Lower leg skin (tissue), 4 donors: ENCODE results near the gene TNFRSF11A. TPM values are rescaled to one million over a fixed set of nuclear protein-coding genes. Genes with fewer than 3 reads are reported as not detected.
A peak's percentile ranks its signal among the peaks of the same experiment; 100 is the strongest.

Experiments used
- DNase-seq, 2 donors: peaks; one replicate each; pipeline ENCODE4 v3.0.0-alpha.2; 2019; ENCODE audit warnings: low spot score in 2 of 2
- H3K4me3 ChIP-seq: fragments of 200-600 bp; sonication (generic); 2 replicates; pipeline ENCODE4 v1.5.1; 2017; ENCODE audit warnings: mild to moderate bottlenecking, low read depth; ENCODE audit not compliant: poor library complexity, severe bottlenecking
- POLR2A ChIP-seq, 2 donors: fragments of 450-650 bp; IDR thresholded peaks; one replicate each; pipeline ENCODE4 v1.6.1; 2016 to 2017; ENCODE audit warnings: antibody characterized with exemption in 2 of 2, mild to moderate bottlenecking in 1 of 2, moderate library complexity in 1 of 2
- WGBS, 2 donors: methylation state at CpG; one replicate each; pipeline ENCODE4 v1.1.5; 2018; 5-methylcytosine and 5-hydroxymethylcytosine counted together
- intact Hi-C: fragments of 100-400 bp; cut with DNase I; formaldehyde crosslinking; loops from one replicate; pipeline ENCODE4 v1.15.0; 2023; ENCODE audit warnings: low total_unique reads
- total RNA-seq, 4 donors: library from RNA; depleted of rRNA; stranded (reverse); fragments of >200 nt; gene quantifications; one replicate each; pipeline ENCODE4 v1.1.0, GENCODE V29; 2016
- TF ChIP-seq, protein P1 (sequence below), 3 donors: fragments of 450-650 bp; IDR thresholded peaks; one replicate each; pipeline ENCODE4 v1.5.1; 2016; ENCODE audit warnings: antibody characterized with exemption in 3 of 3, mild to moderate bottlenecking in 3 of 3, moderate library complexity in 2 of 3

TNFRSF11A gene
- total RNA-seq, 4 donors from 2014 or later: 1.5 to 7.6 (median 4.7) TPM

DNA sequence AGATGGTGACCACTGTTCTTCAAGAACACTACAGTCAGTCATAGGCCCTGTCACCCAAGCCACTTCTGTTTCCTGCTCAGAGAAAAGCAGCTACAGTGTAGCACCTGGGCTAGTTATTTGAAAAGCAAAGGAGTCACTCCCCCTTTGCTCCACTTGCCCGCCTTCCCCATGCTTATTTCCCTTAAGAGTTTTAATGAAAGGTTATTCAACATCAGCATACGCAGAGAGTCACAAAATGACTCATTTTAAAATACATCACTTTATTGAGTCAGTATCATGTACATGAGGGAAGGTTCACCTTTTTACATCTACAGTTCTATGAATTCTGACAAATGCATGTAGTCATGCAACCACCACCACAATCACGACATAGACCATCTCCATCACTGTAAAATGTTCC lies 71.3 kb downstream of the TNFRSF11A start:
- WGBS, 2 donors: 88 to 94% methylated on average over 3 of the region's 3 CpGs
- TF ChIP-seq POLR2A (IDR thresholded peaks at IDR 0.05): no peak
- TF ChIP-seq, protein P1, sequence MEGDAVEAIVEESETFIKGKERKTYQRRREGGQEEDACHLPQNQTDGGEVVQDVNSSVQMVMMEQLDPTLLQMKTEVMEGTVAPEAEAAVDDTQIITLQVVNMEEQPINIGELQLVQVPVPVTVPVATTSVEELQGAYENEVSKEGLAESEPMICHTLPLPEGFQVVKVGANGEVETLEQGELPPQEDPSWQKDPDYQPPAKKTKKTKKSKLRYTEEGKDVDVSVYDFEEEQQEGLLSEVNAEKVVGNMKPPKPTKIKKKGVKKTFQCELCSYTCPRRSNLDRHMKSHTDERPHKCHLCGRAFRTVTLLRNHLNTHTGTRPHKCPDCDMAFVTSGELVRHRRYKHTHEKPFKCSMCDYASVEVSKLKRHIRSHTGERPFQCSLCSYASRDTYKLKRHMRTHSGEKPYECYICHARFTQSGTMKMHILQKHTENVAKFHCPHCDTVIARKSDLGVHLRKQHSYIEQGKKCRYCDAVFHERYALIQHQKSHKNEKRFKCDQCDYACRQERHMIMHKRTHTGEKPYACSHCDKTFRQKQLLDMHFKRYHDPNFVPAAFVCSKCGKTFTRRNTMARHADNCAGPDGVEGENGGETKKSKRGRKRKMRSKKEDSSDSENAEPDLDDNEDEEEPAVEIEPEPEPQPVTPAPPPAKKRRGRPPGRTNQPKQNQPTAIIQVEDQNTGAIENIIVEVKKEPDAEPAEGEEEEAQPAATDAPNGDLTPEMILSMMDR (IDR thresholded peaks at IDR 0.05): no peak
- intact Hi-C loops: no loop called here
- no peak for DNase-seq
- H3K4me3 ChIP-seq: no peak overlapping the region

DNA sequence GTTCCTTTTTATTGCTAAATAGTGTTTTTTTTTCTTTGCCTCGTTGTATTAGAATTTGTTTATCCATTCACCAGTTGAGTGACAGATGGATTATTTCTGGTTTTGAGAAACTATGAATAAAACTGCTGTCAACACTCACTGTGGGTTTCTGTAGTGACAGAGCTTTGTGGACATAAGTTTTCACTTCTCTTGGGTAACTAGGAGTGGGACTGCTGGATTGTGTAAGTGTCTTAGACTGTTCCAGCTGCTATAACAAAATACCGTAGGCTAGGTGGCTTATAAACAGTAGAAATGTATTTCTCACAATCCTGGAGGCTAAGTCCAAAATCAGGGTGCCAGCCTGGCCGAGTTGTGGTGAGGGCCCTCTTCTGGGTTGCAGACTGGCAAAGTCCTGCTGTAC lies 71.9 kb downstream of the TNFRSF11A start:
- no peak for DNase-seq
- intact Hi-C loops: no loop called here
- no peak overlapping the region for H3K4me3 ChIP-seq
- TF ChIP-seq POLR2A (IDR thresholded peaks at IDR 0.05): no peak
- WGBS, 2 donors: 57 to 77% methylated on average over 3 of the region's 3 CpGs

DNA sequence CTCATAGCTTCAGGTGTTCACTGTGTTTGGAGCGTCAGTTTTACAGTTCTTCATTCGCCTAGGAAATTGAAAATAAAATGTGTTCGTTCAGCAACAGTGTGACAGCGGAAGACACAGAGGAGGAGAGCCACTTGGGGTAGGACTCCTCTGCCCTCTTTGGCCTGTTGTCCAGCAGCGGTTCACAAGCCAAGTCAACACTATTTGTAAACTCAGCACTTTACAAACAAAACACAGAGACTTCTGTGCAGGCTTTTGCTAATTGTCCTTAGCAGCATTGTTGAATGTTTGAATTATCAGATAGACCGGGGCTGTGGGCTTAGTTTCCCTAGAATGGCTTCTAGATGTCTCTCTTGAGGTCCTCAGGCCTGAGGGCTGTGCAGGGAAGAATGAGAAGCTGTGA lies 73.2 kb downstream of the TNFRSF11A start:
- TF ChIP-seq POLR2A (IDR thresholded peaks at IDR 0.05): no peak
- TF ChIP-seq, protein P1 (IDR thresholded peaks at IDR 0.05): no peak
- H3K4me3 ChIP-seq: no peak overlapping the region
- intact Hi-C loops: no loop called here
- 92 to 93% methylated on average over 6 of the region's 6 CpGs for WGBS, 2 donors
- no peak for DNase-seq

DNA sequence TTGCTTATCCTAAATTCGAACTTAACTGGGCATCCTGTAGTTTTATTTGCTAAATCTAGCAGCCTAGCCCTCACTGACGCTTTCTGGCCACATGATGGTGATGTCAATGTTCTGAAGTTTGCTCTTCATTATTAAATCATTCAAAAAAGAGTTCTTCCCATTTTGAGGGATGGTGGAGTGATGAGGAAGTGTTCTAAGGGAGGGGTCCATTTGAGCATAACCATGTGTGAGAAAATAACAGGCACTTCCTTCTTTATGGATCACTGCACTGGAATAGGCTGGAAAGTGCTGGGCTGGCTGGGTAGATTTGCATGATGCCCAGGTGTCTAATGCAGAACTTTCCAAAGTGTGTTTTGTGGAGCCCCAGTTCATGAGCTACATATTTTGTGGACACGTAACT lies 74.2 kb downstream of the TNFRSF11A start:
- TF ChIP-seq POLR2A (IDR thresholded peaks at IDR 0.05): no peak
- 65 to 72% methylated on average over 3 of the region's 3 CpGs for WGBS, 2 donors
- intact Hi-C loops: no loop called here
- H3K4me3 ChIP-seq: no peak overlapping the region
- peak in 1 of 2 donors; percentile 20 for DNase-seq

DNA sequence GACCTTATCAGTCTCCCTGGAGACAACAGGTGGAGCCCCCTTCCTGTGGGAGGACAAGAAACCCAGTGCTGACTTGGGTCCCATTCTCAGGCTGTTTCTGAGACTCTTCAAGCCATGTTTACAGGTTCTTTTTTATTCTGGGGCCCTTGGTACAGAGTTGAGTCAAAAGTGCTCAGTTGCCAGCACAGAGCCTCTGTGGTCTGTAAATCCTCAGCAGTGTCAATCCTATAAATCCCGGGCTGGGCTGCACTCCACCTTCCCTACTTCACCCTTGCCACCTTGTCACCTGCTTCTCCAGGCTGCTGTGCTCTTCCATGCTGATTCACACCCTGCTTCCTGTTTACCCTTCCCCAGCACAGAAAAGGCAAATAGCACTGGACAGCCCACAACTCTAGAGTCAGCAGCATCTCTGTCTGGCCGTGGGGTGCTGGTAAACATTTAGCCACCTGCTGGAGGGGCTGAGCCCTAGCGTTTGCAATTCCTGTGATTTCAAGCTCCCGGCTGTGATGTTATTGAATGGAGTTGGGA lies 74.7 kb downstream of the TNFRSF11A start:
- DNase-seq: no peak
- TF ChIP-seq, protein P1 (IDR thresholded peaks at IDR 0.05): no peak
- no peak for TF ChIP-seq POLR2A (IDR thresholded peaks at IDR 0.05)
- 21 to 29% methylated on average over 4 of the region's 4 CpGs for WGBS, 2 donors
- intact Hi-C loops: no loop called here
- no peak overlapping the region for H3K4me3 ChIP-seq

DNA sequence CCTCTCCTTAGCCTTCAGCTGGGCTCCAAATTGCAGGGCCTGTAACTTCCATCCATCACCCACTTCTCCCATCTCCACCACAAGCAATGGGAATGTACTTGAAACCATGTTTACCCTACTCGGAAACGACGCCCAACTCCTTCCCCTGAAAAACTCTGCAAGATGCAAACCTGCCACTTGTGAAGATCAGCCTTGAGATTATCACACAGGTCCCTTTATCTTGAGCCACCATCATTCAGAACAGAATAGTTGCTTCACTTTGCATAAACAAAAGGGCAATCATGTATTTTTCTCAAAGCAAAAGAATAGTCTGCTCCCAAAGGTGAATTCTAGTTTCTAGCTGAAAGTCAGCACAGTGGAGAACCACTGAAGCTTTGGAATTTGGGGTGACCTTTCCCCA lies 75.8 kb downstream of the TNFRSF11A start:
- intact Hi-C loops: no loop called here
- H3K4me3 ChIP-seq: no peak overlapping the region
- DNase-seq: no peak
- TF ChIP-seq, protein P1 (IDR thresholded peaks at IDR 0.05): no peak
- TF ChIP-seq POLR2A (IDR thresholded peaks at IDR 0.05): no peak
- 76 to 83% methylated on average over 3 of the region's 3 CpGs for WGBS, 2 donors

DNA sequence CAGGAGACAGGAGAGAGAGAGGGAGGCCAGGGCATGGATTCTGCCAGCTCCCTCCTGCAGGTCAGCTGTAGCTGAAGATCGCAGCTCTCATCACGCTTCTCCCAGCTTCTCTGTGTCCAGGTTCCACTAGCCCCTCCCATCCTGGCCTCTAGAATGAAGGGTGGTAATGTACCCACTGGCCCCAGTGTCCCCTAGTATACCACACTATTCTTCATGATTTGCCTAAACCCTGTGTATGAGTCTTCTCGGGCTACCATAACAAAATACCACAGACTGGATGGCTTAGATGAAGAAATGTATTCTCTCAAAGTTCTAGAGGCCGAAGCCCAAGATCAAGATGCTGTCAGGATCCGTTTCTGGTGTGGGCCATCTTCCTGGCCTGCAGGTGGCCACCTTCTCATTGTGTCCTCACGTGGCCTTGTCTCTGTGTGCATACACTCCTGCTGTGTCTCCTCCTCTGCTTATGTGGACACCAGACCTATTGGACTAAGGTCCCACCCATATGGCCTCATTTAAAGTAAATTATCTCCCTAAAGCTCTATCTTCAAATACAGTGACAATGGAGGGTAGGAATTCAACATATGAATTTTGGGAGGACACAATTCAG lies 77.3 kb downstream of the TNFRSF11A start:
- no peak for TF ChIP-seq POLR2A (IDR thresholded peaks at IDR 0.05)
- TF ChIP-seq, protein P1 (IDR thresholded peaks at IDR 0.05): no peak
- H3K4me3 ChIP-seq: no peak overlapping the region
- intact Hi-C loops: no loop called here
- DNase-seq: no peak
- 83 to 93% methylated on average over 6 of the region's 6 CpGs for WGBS, 2 donors
